Lower leg skin (tissue), 3 donors: ENCODE results near the gene PLCB1.

Experiments
- CTCF ChIP-seq, 3 donors: fragments of 450-650 bp; IDR thresholded peaks; one replicate each; pipeline ENCODE4 v1.5.1; 2016; ENCODE audit warnings: antibody characterized with exemption in 3 of 3, mild to moderate bottlenecking in 3 of 3, moderate library complexity in 2 of 3
- POLR2A ChIP-seq, 2 donors: fragments of 450-650 bp; IDR thresholded peaks; one replicate each; pipeline ENCODE4 v1.6.1; 2016 to 2017; ENCODE audit warnings: antibody characterized with exemption in 2 of 2, mild to moderate bottlenecking in 1 of 2, moderate library complexity in 1 of 2

DNA sequence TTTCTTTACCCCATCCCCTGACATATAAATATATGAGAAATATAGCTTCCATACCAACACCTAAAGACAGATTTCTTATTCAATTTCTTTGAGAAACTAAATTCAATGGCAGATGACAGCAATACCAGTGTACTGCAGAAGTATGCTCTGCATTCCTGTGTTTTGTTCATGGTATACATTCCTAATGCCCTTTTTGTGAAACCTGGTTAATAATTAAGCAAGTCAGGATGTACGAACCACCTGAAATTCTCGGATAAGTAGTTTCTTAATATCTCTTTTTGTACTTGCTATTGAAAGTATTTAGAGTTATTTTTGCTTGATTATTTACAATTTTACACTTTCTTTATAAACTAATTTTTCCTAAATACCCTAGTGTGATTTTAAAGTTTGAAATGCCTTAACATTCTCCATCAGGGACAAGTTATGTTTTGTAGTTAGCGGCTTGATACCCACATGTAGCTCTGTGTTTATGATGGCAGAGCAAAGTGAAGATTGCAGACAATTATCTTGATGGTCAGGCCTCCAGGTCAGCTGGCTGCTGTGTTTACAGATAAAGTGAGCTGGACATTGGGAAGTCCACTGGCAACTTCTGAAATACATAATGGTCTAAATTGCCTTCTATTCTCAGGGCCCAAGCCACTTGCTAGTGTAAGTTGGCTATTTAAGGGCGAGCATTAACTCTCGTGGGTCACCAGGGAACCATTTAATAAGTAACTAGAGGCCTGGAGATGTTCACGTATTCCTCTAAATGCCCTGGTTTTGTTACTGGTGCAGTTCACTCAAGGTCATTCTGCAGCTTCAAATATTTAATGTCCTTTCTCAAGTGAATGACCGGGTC, 58.2 kb downstream of the PLCB1 start:
- no peak for TF ChIP-seq CTCF (IDR thresholded peaks at IDR 0.05)
- TF ChIP-seq POLR2A (IDR thresholded peaks at IDR 0.05): no peak
